Loucy (cell line): ENCODE results near the gene POFUT2.

Source experiments
- CTCF ChIP-seq: fragments of 200-600 bp; sonication (generic); conservative IDR thresholded peaks from 2 replicates; pipeline ENCODE4 v1.5.1; 2014; ENCODE audit warnings: mild to moderate bottlenecking, antibody characterized with exemption, low read length
- EZH2phosphoT487 ChIP-seq: fragments of 200-600 bp; IDR thresholded peaks from 2 replicates; pipeline ENCODE4 v1.6.1; 2018; ENCODE audit warnings: antibody characterized with exemption, mild to moderate bottlenecking, moderate library complexity, borderline replicate concordance

- TF ChIP-seq CTCF: no peak
- no peak for TF ChIP-seq EZH2phosphoT487
Measured at GRCh38 chr21:45323487-45324311, 36.0 kb upstream of the POFUT2 start.
